Measurements from ENCODE around the gene SYT8.

GRCh38 chr11:1864231-1864630 lies 29.4 kb downstream of the SYT8 start:
- TF ChIP-seq POLR2A (IDR thresholded peaks at IDR 0.05) = no peak
- TF ChIP-seq CTCF (IDR thresholded peaks at IDR 0.05) = no peak
